ENCODE data around the gene NPAS4.
A peak's percentile ranks its signal among the peaks of the same experiment; 100 is the strongest.
"Not testable (repeated sequence)": the region's sequence is repeated elsewhere in the genome, so short reads cannot be mapped to it uniquely, and the experiment has no call there.

NPAS4 gene

GRCh38 chr11:66450560-66450959 lies 29.7 kb downstream of the NPAS4 start:
- DNase-seq (ENCODE audit: low read depth, low spot score), result no peak

GRCh38 chr11:66451663-66452062 lies 30.8 kb downstream of the NPAS4 start:
- no peak overlapping the region for H3K27ac ChIP-seq
- DNase-seq (ENCODE audit: low read depth, low spot score), result no peak

More at GRCh38 chr11:66450560-66450959, 29.7 kb downstream of the NPAS4 start:
- H3K27ac ChIP-seq, result no peak overlapping the region

- peak overlapping the region; percentile 84 for H3K27ac ChIP-seq
- peak; percentile 69 for DNase-seq (ENCODE audit: low read depth, low spot score)
Observed at GRCh38 chr11:66454247-66454646, 33.4 kb downstream of the NPAS4 start.

- H3K27ac ChIP-seq, result peak overlapping the region; percentile 84
- no peak for DNase-seq (ENCODE audit: low read depth, low spot score)
Observed at GRCh38 chr11:66454828-66455227, 34.0 kb downstream of the NPAS4 start.

- no peak for DNase-seq (ENCODE audit: low read depth, low spot score)
- H3K27ac ChIP-seq, result no peak overlapping the region
Observed at GRCh38 chr11:66457826-66458225, 37.0 kb downstream of the NPAS4 start.

- no peak overlapping the region for H3K27ac ChIP-seq
- no peak for DNase-seq (ENCODE audit: low read depth, low spot score)
Observed at GRCh38 chr11:66459138-66459778, 38.4 kb downstream of the NPAS4 start.

GRCh38 chr11:66462010-66462409 lies 41.2 kb downstream of the NPAS4 start:
- DNase-seq (ENCODE audit: low read depth, low spot score), result no peak
- no peak overlapping the region for H3K27ac ChIP-seq

GRCh38 chr11:66462911-66463310 lies 42.1 kb downstream of the NPAS4 start:
- no peak overlapping the region for H3K27ac ChIP-seq
- DNase-seq (ENCODE audit: low read depth, low spot score), result no peak

- H3K27ac ChIP-seq; DNase-seq (ENCODE audit: low read depth, low spot score): not testable (repeated sequence)
Observed at GRCh38 chr11:66464116-66464515, 43.3 kb downstream of the NPAS4 start.

- DNase-seq (ENCODE audit: low read depth, low spot score), result no peak
- no peak overlapping the region for H3K27ac ChIP-seq
Observed at GRCh38 chr11:66464916-66465315, 44.1 kb downstream of the NPAS4 start.

GRCh38 chr11:66465373-66466224 lies 44.8 kb downstream of the NPAS4 start:
- DNase-seq (ENCODE audit: low read depth, low spot score), result no peak
- no peak overlapping the region for H3K27ac ChIP-seq

GRCh38 chr11:66466225-66467033 lies 45.6 kb downstream of the NPAS4 start, which contains the start of gene PELI3:
Gene PELI3, plus strand, starts transcription at chr11:66466905. Its CDS starts 1,224 bp downstream, at chr11:66468129.
- DNase-seq (ENCODE audit: low read depth, low spot score), result no peak
- no peak within 1 kb of the TSS for H3K27ac ChIP-seq

- no peak overlapping the region for H3K27ac ChIP-seq
- no peak for DNase-seq (ENCODE audit: low read depth, low spot score)
Observed at GRCh38 chr11:66467034-66467659, 46.3 kb downstream of the NPAS4 start.

GRCh38 chr11:66467756-66468155 lies 46.9 kb downstream of the NPAS4 start:
- no peak overlapping the region for H3K27ac ChIP-seq
- no peak for DNase-seq (ENCODE audit: low read depth, low spot score)

- no peak for DNase-seq (ENCODE audit: low read depth, low spot score)
Observed at GRCh38 chr11:66468691-66469090, 47.9 kb downstream of the NPAS4 start.

GRCh38 chr11:66469441-66469840 lies 48.6 kb downstream of the NPAS4 start:
- DNase-seq (ENCODE audit: low read depth, low spot score), result no peak
- H3K27ac ChIP-seq, result no peak overlapping the region

More at GRCh38 chr11:66468691-66469090, 47.9 kb downstream of the NPAS4 start:
- H3K27ac ChIP-seq, result no peak overlapping the region

- no peak for DNase-seq (ENCODE audit: low read depth, low spot score)
- no peak overlapping the region for H3K27ac ChIP-seq
Observed at GRCh38 chr11:66470015-66470414, 49.2 kb downstream of the NPAS4 start.

GRCh38 chr11:66471142-66471541 lies 50.3 kb downstream of the NPAS4 start:
- no peak for DNase-seq (ENCODE audit: low read depth, low spot score)
- no peak overlapping the region for H3K27ac ChIP-seq

- no peak for DNase-seq (ENCODE audit: low read depth, low spot score)
- no peak overlapping the region for H3K27ac ChIP-seq
Observed at GRCh38 chr11:66472054-66472453, 51.2 kb downstream of the NPAS4 start.

- H3K27ac ChIP-seq, result no peak overlapping the region
- DNase-seq (ENCODE audit: low read depth, low spot score), result no peak
Observed at GRCh38 chr11:66473167-66473566, 52.3 kb downstream of the NPAS4 start.

Data from epithelial cell of prostate (primary cell).